ENCODE data around the gene METTL21A. TPM values are rescaled to one million over a fixed set of nuclear protein-coding genes. Genes with fewer than 3 reads are reported as not detected.

Gene METTL21A
- polyA plus RNA-seq, 1 donor from 2014 or later, result 40.8 TPM

GRCh38 chr2:207640661-207641060 is 15.5 kb upstream of the METTL21A start:
- H3K27ac ChIP-seq (ENCODE audit: low read length), result no peak overlapping the region

GRCh38 chr2:207640160-207640559 is 15.0 kb upstream of the METTL21A start:
- Histone ChIP-seq H3K9me2 (ENCODE audit: insufficient read depth, low read length) (no peaks in the 10 kb centered on the region), H3K79me2 (replicated peaks; ENCODE audit: insufficient read depth, low read length) (no peaks in the 10 kb centered on the region), H3K4me3 (ENCODE audit: low read length) (no peak overlapping the region), H4K20me1 (ENCODE audit: insufficient read depth) (no peaks in the 10 kb centered on the region), H3K4me2 (ENCODE audit: low read length) (no peak overlapping the region), H3K27me3 (ENCODE audit: insufficient read depth, low read depth, low read length) (no peaks in the 10 kb centered on the region), H3K9me3 (ENCODE audit: low read length) (no peaks in the 10 kb centered on the region), H3K27ac (ENCODE audit: low read length) (no peak overlapping the region), H3F3A (ENCODE audit: insufficient read depth, low read length, poor library complexity, severe bottlenecking) (no peaks in the 10 kb centered on the region), H3K36me3 (ENCODE audit: insufficient read depth, low read length) (no peaks in the 10 kb centered on the region), H2AFZ (ENCODE audit: low read depth, low read length) (no peak overlapping the region), H3K9ac (ENCODE audit: low read length) (no peak overlapping the region)
- no peak for TF ChIP-seq SMC3 (conservative IDR thresholded peaks at IDR 0.05; ENCODE audit: poor library complexity)
- TF ChIP-seq RAD21 (conservative IDR thresholded peaks at IDR 0.05), result no peak
- TF ChIP-seq, protein P1, sequence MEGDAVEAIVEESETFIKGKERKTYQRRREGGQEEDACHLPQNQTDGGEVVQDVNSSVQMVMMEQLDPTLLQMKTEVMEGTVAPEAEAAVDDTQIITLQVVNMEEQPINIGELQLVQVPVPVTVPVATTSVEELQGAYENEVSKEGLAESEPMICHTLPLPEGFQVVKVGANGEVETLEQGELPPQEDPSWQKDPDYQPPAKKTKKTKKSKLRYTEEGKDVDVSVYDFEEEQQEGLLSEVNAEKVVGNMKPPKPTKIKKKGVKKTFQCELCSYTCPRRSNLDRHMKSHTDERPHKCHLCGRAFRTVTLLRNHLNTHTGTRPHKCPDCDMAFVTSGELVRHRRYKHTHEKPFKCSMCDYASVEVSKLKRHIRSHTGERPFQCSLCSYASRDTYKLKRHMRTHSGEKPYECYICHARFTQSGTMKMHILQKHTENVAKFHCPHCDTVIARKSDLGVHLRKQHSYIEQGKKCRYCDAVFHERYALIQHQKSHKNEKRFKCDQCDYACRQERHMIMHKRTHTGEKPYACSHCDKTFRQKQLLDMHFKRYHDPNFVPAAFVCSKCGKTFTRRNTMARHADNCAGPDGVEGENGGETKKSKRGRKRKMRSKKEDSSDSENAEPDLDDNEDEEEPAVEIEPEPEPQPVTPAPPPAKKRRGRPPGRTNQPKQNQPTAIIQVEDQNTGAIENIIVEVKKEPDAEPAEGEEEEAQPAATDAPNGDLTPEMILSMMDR (IDR thresholded peaks at IDR 0.05; ENCODE audit: poor library complexity, severe bottlenecking), result no peak
- TF ChIP-seq REST (IDR thresholded peaks at IDR 0.05; ENCODE audit: borderline replicate concordance), result no peak
- no peak for TF ChIP-seq MXI1 (conservative IDR thresholded peaks at IDR 0.05; ENCODE audit: poor library complexity, severe bottlenecking)
- TF ChIP-seq TAF1 (IDR thresholded peaks at IDR 0.05; ENCODE audit: low read depth), result no peak
- TF ChIP-seq POLR2AphosphoS5 (IDR thresholded peaks at IDR 0.05), result no peak
- TF ChIP-seq EP300 (conservative IDR thresholded peaks at IDR 0.05; ENCODE audit: poor library complexity, severe bottlenecking), result no peak

More at GRCh38 chr2:207640661-207641060, 15.5 kb upstream of the METTL21A start:
- Histone ChIP-seq H3K4me3 (ENCODE audit: low read length) (no peak overlapping the region), H3K27me3 (ENCODE audit: insufficient read depth, low read depth, low read length) (no peaks in the 10 kb centered on the region), H3K4me2 (ENCODE audit: low read length) (no peak overlapping the region), H3K9me2 (ENCODE audit: insufficient read depth, low read length) (no peaks in the 10 kb centered on the region), H2AFZ (ENCODE audit: low read depth, low read length) (no peak overlapping the region), H4K20me1 (ENCODE audit: insufficient read depth) (no peaks in the 10 kb centered on the region), H3K79me2 (replicated peaks; ENCODE audit: insufficient read depth, low read length) (no peaks in the 10 kb centered on the region), H3K9ac (ENCODE audit: low read length) (no peak overlapping the region), H3K9me3 (ENCODE audit: low read length) (no peaks in the 10 kb centered on the region), H3F3A (ENCODE audit: insufficient read depth, low read length, poor library complexity, severe bottlenecking) (no peaks in the 10 kb centered on the region), H3K36me3 (ENCODE audit: insufficient read depth, low read length) (no peaks in the 10 kb centered on the region)
- TF ChIP-seq POLR2AphosphoS5 (IDR thresholded peaks at IDR 0.05) (no peak), SMC3 (conservative IDR thresholded peaks at IDR 0.05; ENCODE audit: poor library complexity) (no peak), RAD21 (conservative IDR thresholded peaks at IDR 0.05) (no peak), EP300 (conservative IDR thresholded peaks at IDR 0.05; ENCODE audit: poor library complexity, severe bottlenecking) (no peak), MXI1 (conservative IDR thresholded peaks at IDR 0.05; ENCODE audit: poor library complexity, severe bottlenecking) (no peak), TAF1 (IDR thresholded peaks at IDR 0.05; ENCODE audit: low read depth) (no peak), REST (IDR thresholded peaks at IDR 0.05; ENCODE audit: borderline replicate concordance) (no peak), EZH2 (IDR thresholded peaks at IDR 0.05; ENCODE audit: borderline replicate concordance, insufficient read depth, low read length, poor library complexity, severe bottlenecking) (no peak)
- TF ChIP-seq, protein P1 (IDR thresholded peaks at IDR 0.05; ENCODE audit: poor library complexity, severe bottlenecking), result no peak

Measured in neural cell (in vitro differentiated cells).